Activated naive CD4-positive, alpha-beta T cell treated with anti-CD3 and anti-CD28 coated beads, Interleukin-2, amount 50 U/mL, for 16 hours (primary cell): Measurements from ENCODE around the gene ISX.

ENCODE experiments used
- DNase-seq: peaks from one replicate; pipeline ENCODE4 v3.0.0-alpha.2; 2020

Gene ISX

DNA sequence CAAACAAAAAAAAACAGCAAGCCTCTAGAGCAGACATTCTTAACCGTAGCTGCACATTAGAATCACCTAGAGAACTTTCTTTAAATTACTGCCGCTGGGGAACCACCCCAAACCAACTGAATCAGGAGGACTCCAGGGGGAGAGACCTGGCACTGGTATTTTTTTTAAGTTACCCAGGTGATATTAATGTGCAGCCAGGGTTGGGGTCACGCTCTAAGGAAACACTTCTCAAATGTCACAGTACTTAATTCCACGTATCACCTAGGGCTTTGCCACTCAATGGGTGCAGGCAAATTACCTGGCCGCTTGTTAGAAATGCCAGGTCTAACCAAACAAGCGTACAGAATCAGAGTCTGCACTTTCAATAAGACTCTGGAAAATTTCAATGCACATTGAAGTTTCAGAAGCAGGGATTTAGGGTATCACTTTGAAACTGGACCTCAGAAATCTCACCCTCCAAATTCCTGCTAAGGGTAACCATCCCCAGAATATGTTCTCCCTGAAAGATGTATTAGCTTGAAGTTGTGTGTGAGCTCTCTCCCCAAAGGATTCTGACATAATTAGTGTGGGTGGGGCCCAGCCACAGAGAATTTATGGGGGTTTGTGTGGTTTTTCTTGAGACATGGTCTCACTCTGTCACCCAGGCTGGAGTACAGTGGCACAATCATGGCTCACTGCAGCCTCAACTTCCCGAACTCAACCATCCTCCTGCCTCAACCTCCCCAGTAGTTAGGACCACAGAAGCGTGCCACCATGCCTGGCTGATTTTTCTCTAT is 12.7 kb upstream of the ISX start:
- no peak for DNase-seq

DNA sequence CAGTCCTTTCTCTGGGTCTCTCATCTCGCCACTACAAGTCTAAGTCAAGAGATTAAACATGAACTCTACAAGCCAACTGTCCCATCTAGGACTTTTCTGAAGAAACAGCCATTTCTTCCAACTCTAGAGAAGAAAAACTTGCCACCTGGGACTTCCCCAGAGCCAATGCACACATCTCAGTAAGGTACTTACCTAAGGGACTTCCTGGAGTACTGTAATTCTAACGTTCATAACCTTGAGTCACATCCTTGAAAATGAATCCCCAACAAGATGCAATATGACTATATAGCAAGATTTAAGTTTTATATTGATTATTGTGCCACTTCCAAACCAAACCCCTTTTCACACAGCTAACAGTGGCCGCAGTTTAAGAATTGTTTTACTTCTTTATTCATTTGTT is 11.9 kb upstream of the ISX start:
- no peak for DNase-seq

GRCh38 chr22:35056486-35056885 is 9.5 kb upstream of the ISX start:
- DNase-seq: no peak

GRCh38 chr22:35057155-35057554 is 8.8 kb upstream of the ISX start:
- no peak for DNase-seq

DNA sequence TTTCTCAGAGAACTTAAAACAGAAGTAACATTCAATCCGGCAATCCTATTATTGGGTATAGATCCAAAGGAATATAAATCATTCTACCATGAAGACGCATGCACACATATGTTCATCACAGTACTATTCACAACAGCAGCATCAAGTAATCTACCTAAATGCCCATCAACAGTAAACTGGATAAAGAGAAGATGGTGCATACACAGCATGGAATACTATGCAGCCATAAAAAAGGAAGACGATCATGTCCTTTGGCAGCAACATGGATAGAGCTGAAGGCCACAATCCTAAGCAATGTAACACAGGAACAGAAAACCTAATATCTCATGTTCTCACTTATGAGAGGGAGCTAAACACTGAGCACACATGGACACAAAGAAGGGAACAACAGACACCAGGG is 6.3 kb upstream of the ISX start:
- DNase-seq: no peak

- DNase-seq: no peak
Measured at GRCh38 chr22:35064664-35065063, 1.3 kb upstream of the ISX start.

DNA sequence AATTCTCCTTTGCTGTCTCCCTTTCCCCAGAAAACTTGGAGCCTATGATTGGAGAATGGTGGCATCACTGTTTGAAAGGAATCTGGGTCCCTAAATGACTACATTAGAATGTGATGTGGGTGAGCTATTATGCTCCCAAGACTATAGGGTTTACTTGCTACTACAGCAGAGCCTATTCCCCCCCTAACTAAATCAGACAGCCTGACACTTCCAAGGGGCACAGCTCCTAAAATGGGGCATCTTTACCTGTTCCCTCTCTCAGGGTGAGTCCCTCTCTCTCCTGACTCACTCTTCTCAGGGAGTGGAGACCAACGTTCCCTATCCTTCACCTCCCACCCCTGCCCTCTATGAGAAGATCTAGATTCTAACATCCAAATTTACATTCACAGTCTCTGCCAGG is 775 bp upstream of the ISX start:
- DNase-seq: no peak

- no peak for DNase-seq
Measured at GRCh38 chr22:35066768-35067167, 810 bp downstream of the ISX start.

- DNase-seq: no peak
Measured at GRCh38 chr22:35069541-35069940, 3.6 kb downstream of the ISX start.

DNA sequence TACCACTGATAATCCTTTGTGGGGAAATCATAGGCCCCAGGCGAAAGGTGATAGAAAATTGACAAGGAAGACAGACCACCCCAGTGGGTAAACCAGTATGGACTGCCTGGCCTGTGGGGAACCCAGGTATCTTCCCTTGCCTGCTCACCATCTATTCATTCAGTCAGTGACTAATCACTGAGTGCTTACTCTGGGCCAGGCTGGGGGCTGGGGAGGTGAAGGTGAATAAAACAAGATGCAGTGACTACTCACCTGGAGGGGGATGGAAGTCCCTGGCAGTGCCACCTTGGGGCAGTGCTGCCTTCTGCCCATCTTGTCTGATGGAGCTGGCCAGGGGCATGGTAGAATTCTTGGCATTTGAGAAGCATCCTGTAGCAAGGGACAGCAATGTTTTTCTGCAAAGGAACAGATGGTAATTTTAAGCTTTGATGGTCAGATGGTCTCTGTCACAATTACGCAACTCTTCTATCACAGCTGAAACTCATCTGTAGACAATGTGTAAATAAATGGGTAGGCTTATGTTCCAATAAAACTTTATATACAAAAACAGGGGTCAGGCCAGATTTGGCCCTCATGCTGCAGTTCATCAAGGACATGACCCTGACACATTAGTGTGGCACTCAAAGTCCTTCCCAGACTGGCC is 4.6 kb downstream of the ISX start:
- DNase-seq: no peak

GRCh38 chr22:35071784-35072183 is 5.8 kb downstream of the ISX start:
- no peak for DNase-seq

DNA sequence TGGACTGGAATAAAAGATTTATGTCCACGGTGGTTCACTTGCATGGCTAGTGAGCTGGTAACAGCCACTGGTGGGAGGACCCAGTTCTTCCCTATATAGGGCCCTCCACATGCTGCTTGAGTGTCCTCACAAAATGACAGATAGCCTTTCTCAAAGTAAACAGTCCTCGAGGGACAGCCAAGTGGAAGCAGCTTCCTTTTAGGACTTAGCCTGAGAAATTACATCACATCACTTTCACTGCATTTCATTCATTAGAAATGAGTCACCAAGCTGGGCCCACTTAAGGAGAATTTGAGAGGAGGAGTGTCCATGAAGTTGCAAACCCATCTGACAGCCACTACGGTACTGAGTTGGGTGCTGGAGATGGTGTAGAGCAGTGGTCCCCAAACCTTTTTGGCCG is 7.0 kb downstream of the ISX start:
- no peak for DNase-seq

DNA sequence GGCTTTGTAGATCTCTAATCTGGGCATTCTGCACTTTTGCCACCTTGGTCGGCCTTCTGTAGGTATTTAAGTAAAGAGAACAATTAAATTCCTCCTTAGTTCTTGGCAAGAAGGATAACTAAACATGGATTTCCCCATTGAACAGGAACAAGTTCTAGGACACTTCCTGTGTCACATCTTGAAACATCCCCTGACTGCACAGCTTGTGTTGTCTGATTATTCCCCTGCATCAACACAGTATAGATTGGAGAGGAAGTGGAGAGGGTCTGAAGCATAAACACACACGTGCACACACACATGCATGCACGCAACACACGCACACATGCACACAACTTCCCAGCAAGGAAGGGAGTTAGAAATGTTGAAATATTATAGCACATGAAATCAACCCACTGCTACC is 8.6 kb downstream of the ISX start:
- DNase-seq: no peak

- no peak for DNase-seq
Measured at GRCh38 chr22:35076630-35077029, 10.7 kb downstream of the ISX start.

- no peak for DNase-seq
Measured at GRCh38 chr22:35085621-35086020, 19.7 kb downstream of the ISX start.

- DNase-seq: no peak
Measured at GRCh38 chr22:35089139-35089538, 23.2 kb downstream of the ISX start.

GRCh38 chr22:35092406-35092805 is 26.4 kb downstream of the ISX start:
- DNase-seq: no peak

DNA sequence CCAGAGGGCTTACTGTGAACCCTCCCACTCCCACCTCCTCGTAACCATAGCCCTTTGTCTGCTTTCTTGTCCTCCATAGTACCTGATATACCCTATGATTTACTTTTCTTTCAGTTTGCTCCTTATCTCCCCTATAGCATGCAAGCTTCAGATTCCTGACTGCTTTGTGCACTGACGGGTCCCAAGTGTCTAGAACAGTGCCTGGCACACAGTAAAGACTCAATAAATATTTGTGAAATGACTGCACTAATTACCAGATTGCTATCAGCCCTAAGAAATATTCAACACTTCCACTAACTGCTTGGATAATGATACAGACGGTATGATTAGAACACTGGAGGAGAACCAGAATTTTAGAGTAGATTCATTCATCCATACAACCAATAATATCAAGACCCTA is 33.0 kb downstream of the ISX start:
- no peak for DNase-seq

DNA sequence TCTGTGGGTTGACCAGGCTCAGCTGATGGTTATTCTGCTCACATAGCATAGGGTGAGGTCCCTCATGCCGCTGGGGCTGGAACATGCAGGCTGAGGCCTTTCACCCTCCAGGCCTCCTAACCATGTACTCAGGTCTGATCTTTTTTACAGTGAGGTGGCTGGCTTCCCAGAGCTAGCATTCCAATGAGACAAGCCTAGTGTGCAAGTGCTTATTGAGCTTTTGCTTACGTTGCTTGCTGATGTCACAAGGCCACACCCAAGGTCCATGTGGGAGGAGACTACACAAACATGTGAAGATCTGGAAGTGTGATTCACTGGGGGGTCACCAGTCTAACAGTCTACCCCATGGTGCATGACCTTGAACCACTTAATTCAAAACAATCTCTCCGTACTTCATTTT is 33.9 kb downstream of the ISX start:
- DNase-seq: no peak

DNA sequence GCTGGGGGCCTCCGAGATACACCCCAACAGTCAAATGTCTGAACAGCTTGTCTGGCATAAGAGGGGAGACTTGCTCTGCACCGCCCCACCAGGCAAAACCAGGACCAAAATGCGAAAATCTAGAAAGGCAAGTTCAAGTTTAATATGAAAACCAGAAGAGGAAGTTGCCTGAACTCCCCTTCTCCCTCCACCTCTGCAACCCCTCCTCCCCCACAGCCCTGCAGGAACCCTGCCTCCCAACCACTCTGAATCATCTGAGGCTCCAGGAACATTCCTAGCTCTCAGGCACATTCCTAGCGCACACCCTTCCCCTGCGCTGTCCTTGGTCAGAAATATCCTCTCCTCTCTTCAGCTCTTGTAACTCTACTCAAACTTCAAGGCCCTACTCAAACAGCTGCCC is 36.7 kb downstream of the ISX start:
- DNase-seq: no peak

DNA sequence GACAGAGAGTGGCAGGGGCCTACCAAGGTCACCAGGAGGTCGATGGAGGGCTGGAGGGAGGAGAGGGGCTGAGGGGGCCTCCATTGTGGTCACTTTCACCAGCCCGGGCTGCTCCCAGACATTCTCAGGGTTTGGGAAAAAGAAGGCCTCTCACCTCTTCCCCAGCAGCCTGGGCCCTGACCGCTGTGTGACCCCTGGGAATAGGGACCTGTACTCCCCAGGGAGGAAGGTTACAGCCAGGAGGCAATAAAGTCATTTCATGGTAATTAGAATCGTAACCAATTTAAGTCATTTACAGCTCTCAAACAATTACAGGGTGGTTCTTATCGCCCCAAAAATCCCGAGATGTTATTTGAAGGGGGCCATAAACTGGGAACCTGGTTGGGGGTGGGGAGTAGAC is 37.8 kb downstream of the ISX start:
- DNase-seq: no peak

- DNase-seq: no peak
Measured at GRCh38 chr22:35104491-35104890, 38.5 kb downstream of the ISX start.

GRCh38 chr22:35109616-35110015 is 43.7 kb downstream of the ISX start:
- DNase-seq: no peak

DNA sequence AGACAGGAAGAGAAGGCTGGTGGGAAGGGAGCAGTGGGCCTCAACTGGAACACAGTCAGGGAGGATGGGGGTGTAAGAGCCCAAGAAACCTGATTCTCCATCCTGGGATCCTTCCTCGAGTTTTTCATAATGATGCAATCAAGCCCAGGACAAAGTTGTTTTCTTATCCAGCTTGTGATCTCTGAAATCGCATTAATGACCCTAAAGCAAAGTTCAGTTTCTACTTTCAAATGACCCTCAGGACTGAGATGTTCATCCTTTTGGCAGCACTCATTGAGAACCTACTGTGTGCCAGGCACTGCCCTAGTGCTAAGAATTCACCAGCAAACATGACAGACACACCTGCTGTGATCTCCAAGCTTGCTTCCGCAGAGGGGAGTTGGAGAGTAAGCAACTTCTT is 45.3 kb downstream of the ISX start:
- no peak for DNase-seq

DNA sequence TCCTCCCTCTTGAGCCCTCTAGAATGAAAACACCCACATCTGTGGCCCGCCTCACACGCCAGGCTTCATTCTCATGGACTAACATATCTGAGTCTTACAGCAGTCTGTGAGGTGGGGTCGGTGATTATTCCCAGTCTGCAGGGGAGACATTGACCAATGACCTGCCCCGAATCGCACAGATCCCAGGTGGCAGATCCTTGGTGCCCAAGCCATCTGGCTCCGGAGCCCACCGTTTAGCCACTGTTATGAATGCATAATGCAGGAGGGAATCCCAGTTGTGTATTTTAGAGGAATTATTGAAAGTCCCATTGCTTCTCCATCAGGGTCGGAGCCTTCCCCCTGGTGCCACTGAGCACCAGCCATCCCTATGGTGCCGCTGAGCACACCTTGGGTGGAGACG is 47.4 kb downstream of the ISX start:
- no peak for DNase-seq
